WTC11 (cell line): ENCODE measurements around the gene ADGRB2.

Experiments used
- ATF1 ChIP-seq: sonication (generic); formaldehyde crosslinking; IDR thresholded peaks from 2 replicates; pipeline ENCODE4 v1.8.1; 2023; ENCODE audit warnings: mild to moderate bottlenecking, moderate library complexity, missing genetic modification reagents
- E2F1 ChIP-seq: sonication (generic); formaldehyde crosslinking; IDR thresholded peaks from 2 replicates; pipeline ENCODE4 v1.8.0; 2022; ENCODE audit warnings: mild to moderate bottlenecking, missing genetic modification reagents
- NR2C2 ChIP-seq: sonication (generic); formaldehyde crosslinking; IDR thresholded peaks from 2 replicates; pipeline ENCODE4 v1.8.0; 2022; ENCODE audit warnings: mild to moderate bottlenecking, missing genetic modification reagents
- TF ChIP-seq, protein P1 (sequence below): fragments of 200-600 bp; IDR thresholded peaks from 2 replicates; pipeline ENCODE4 v1.8.0; 2022; ENCODE audit warnings: antibody characterized with exemption

DNA sequence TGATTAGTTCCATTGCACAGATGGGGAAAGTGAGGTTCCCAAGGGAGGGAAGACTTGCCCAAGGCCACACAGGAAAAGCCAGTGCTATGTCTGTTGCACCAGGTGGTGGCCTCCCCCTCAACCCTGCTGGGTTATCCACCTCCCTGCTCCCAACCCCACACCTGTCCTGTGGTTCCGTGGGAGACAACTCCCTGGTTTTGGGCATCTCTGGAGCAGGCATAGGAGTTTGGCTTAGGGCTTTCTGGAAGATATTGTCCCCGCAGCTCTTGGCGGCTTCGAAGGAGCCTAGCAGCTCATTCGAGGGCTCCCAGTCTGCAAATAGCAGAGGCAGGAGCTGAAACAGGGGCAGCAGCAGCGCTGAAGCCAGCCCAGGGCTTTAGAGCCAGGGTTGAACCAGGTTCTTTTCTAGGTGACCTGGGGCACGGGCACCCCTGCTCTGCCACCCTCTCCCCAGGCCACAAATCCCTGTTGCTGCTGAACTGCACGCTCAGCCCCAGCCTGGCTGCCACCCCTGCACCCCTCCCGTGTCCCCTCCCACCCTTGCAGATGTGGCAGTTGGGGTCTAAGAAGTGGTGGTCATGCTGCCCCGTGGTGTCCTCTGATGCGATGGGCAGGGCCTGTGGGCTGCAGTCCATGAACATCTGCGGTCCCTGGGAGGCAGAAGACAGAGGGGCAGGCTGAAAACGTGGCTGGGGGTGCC is 29.6 kb upstream of the ADGRB2 start:
- TF ChIP-seq, protein P1, sequence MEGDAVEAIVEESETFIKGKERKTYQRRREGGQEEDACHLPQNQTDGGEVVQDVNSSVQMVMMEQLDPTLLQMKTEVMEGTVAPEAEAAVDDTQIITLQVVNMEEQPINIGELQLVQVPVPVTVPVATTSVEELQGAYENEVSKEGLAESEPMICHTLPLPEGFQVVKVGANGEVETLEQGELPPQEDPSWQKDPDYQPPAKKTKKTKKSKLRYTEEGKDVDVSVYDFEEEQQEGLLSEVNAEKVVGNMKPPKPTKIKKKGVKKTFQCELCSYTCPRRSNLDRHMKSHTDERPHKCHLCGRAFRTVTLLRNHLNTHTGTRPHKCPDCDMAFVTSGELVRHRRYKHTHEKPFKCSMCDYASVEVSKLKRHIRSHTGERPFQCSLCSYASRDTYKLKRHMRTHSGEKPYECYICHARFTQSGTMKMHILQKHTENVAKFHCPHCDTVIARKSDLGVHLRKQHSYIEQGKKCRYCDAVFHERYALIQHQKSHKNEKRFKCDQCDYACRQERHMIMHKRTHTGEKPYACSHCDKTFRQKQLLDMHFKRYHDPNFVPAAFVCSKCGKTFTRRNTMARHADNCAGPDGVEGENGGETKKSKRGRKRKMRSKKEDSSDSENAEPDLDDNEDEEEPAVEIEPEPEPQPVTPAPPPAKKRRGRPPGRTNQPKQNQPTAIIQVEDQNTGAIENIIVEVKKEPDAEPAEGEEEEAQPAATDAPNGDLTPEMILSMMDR: no peak
- TF ChIP-seq NR2C2 (CRISPR knock-in tag) (no peak), ATF1 (no peak), E2F1 (no peak)
